ENCODE results near the gene RPL18A.

RPL18A gene

DNA sequence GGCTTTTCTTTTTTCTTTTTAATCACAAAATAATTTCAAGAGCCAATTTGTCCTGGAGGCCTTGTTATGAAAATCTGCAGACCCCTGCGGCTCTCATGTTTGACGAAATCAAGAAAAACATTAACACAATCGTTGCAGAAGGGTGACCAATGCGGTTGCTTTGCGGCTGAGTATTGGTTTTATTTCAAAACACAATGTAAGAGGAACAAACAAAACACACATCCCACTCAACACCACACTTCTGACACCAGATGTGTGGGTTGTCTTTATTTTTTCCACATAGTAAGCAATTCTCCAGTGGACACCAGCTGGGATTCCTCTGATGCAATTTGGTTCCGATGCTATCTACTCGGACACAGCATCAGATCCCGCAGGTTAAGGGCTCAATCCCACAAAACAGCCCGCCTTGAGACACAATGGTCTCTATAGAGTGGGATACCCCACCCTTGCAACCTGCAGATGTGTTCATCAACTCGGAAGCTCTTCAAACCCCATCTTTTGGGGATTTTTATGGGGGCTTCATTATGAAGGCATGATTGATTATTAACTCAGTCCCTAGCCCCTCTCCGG lies 51.2 kb downstream of the RPL18A start:
- DNase-seq: no peak

All from stimulated activated CD4-positive, alpha-beta T cell treated with anti-CD3 and anti-CD28 coated beads, Interleukin-1b, Interleukin-23, amount 100 ng/mL, for 48 hours (primary cell).